H54 (cell line): ENCODE results near the gene PIGP.
A peak's percentile ranks its signal among the peaks of the same experiment; 100 is the strongest.

Source experiments
- DNase-seq: peaks from one replicate; pipeline ENCODE4 v3.0.0; 2011; ENCODE audit warnings: low spot score, mixed read lengths; ENCODE audit not compliant: insufficient read length
- FAIRE-seq: peaks from 3 replicates; lab custom pipeline; 2011; peaks lifted over from hg19 to GRCh38; lab: Jason Lieb, UNC
- POLR2A ChIP-seq: IDR thresholded peaks from 2 replicates; pipeline ENCODE4 v1.6.1; 2011; ENCODE audit warnings: low read depth, mild to moderate bottlenecking, low read length

Gene PIGP

GRCh38 chr21:37088186-37088735, 15.4 kb upstream of the PIGP start:
- no peak for FAIRE-seq
- no peak for DNase-seq
- TF ChIP-seq POLR2A: no peak

GRCh38 chr21:37087188-37087587, 14.3 kb upstream of the PIGP start:
- no peak for DNase-seq
- no peak for TF ChIP-seq POLR2A
- FAIRE-seq: peak; percentile 76

GRCh38 chr21:37085726-37086125, 12.9 kb upstream of the PIGP start:
- DNase-seq: no peak
- no peak for FAIRE-seq

GRCh38 chr21:37082856-37083528, 10.1 kb upstream of the PIGP start:
- DNase-seq (no peak), FAIRE-seq (no peak)
- TF ChIP-seq POLR2A: no peak

More at GRCh38 chr21:37085726-37086125, 12.9 kb upstream of the PIGP start:
- TF ChIP-seq POLR2A: no peak

- no peak for TF ChIP-seq POLR2A
- DNase-seq: no peak
- FAIRE-seq: no peak
These were observed 9.5 kb upstream of the PIGP start for GRCh38 chr21:37082375-37082774.

GRCh38 chr21:37079211-37079824, 6.4 kb upstream of the PIGP start:
- FAIRE-seq: no peak

GRCh38 chr21:37077403-37077802, 4.5 kb upstream of the PIGP start:
- TF ChIP-seq POLR2A: no peak
- DNase-seq: no peak
- FAIRE-seq: no peak

More at GRCh38 chr21:37079211-37079824, 6.4 kb upstream of the PIGP start:
- DNase-seq: no peak
- TF ChIP-seq POLR2A: no peak

- TF ChIP-seq POLR2A: no peak
- FAIRE-seq (no peak), DNase-seq (no peak)
These were observed 3.4 kb upstream of the PIGP start for GRCh38 chr21:37076087-37076850.

GRCh38 chr21:37075214-37075770, 2.4 kb upstream of the PIGP start:
- no peak for FAIRE-seq
- TF ChIP-seq POLR2A: no peak
- DNase-seq: no peak

GRCh38 chr21:37074546-37074945, 1.7 kb upstream of the PIGP start:
- no peak for FAIRE-seq
- TF ChIP-seq POLR2A: no peak

GRCh38 chr21:37074197-37074510, 1.3 kb upstream of the PIGP start:
- no peak for DNase-seq
- TF ChIP-seq POLR2A: no peak
- no peak for FAIRE-seq

More at GRCh38 chr21:37074546-37074945, 1.7 kb upstream of the PIGP start:
- DNase-seq: no peak

GRCh38 chr21:37073417-37074196, 736 bp upstream of the PIGP start:
- no peak for FAIRE-seq
- TF ChIP-seq POLR2A: peak; percentile 61; the same call in 1 of the 2 replicates
- peak; percentile 37 for DNase-seq
